Measurements from ENCODE around the gene UPK3A. TPM values are rescaled to one million over a fixed set of nuclear protein-coding genes. Genes with fewer than 3 reads are reported as not detected.

Gene UPK3A
- total RNA-seq, 2 donors from 2014 or later: not detected

- Mint-ChIP-seq H3K4me1 (ENCODE audit: low read depth in 2 of 2) (no peaks in the 10 kb centered on the region), H3K4me3 (no peak overlapping the region), H3K9me3 (no peaks in the 10 kb centered on the region), H3K36me3 (peaks cover 13% of the 10 kb centered on the region), H3K27me3 (no peaks in the 10 kb centered on the region), H3K27ac (no peak overlapping the region)
- no peak for DNase-seq (ENCODE audit: low spot score)
- no peak for ATAC-seq
Observed at GRCh38 chr22:45343143-45343542, 58.4 kb downstream of the UPK3A start.

- DNase-seq (ENCODE audit: low spot score) (no peak), ATAC-seq (no peak)
- H3K27ac Mint-ChIP-seq: no peak overlapping the region
- no peaks in the 10 kb centered on the region for H3K9me3 Mint-ChIP-seq
- H3K27me3 Mint-ChIP-seq: no peaks in the 10 kb centered on the region
- no peak overlapping the region for H3K4me3 Mint-ChIP-seq
- no peaks in the 10 kb centered on the region for H3K4me1 Mint-ChIP-seq (ENCODE audit: low read depth in 2 of 2)
- H3K36me3 Mint-ChIP-seq: peaks cover 13% of the 10 kb centered on the region
Observed at GRCh38 chr22:45344334-45344733, 59.6 kb downstream of the UPK3A start.

Other genes with a start within 250 kb of the UPK3A start
- gene NUP50, start 121.0 kb upstream of the UPK3A start, total RNA-seq: 100 to 1,000 TPM; 124 to 185 TPM
- gene KIAA0930, start 44.1 kb upstream of the UPK3A start, total RNA-seq: 10 to 100 TPM; 54.1 to 55.2 TPM
- 100 to 1,000 TPM in 1 of 2 donors, 10 to 100 TPM in 1; 24.9 to 138 TPM for gene FAM118A, start 25.0 kb downstream of the UPK3A start, total RNA-seq
- under 1 TPM; 0.07 to 0.14 TPM for gene SMC1B, start 128.7 kb downstream of the UPK3A start, total RNA-seq
- gene RIBC2, start 128.7 kb downstream of the UPK3A start, total RNA-seq: 1 to 10 TPM; 1.2 to 4.1 TPM
- gene FBLN1, start 217.9 kb downstream of the UPK3A start, total RNA-seq: not detected